K562 (cell line): ENCODE data around the gene UTP11. TPM values are rescaled to one million over a fixed set of nuclear protein-coding genes. Genes with fewer than 3 reads are reported as not detected.

Source experiments
- ATAC-seq: fragments of 200-7000 bp; cut with Tn5 transposase; 3 replicates; pipeline ENCODE4 v1.9.1; 2020; ENCODE audit warnings: moderate library complexity
- BruUV-seq: library from RNA; stranded (reverse); fragments of 400-500 nt; replicated peaks from 2 replicates; lab custom pipeline; 2021; lab: Mats Ljungman, UMichigan
- CTCF ChIA-PET: fragments of 300-600 bp; formaldehyde crosslinking; extraction: SDS; loops from one replicate; lab custom pipeline; 2021; ENCODE audit warnings: low intra/inter-chr PET ratio; lab: Yijun Ruan, JAX
- POLR2A ChIA-PET: fragments of 300-600, 350-650 bp; sonication (Branson Sonifier 250); formaldehyde crosslinking; extraction: SDS; loops from one replicate; lab custom pipeline; 2021; ENCODE audit warnings: antibody characterized with exemption, inconsistent platforms; lab: Yijun Ruan, JAX
- DNase-seq, 4 experiments: peaks; one replicate each; pipeline versions ENCODE4 v3.0.0 to v3.0.0-alpha.2; 2011 to 2018; ENCODE audit warnings: low spot score in 3 of 4, mixed read lengths in 3 of 4; ENCODE audit errors: extremely low read depth in 1 of 4
- FAIRE-seq: peaks from 2 replicates; lab custom pipeline; 2011; peaks lifted over from hg19 to GRCh38; lab: Jason Lieb, UNC
- H2AFZ ChIP-seq: 2 replicates; pipeline ENCODE4 v1.6.0; 2011; ENCODE audit warnings: low read depth, low read length, control low read depth, inconsistent platforms
- H3K27ac ChIP-seq: fragments of 200-600 bp; 3 replicates; pipeline ENCODE4 v1.8.0; 2011; ENCODE audit warnings: low read depth, mild to moderate bottlenecking, control low read depth, inconsistent platforms, low read length, moderate library complexity, mixed read lengths; ENCODE audit errors: extremely low read depth
- H3K27me3 ChIP-seq, 2 experiments: fragments of 300-600 bp in 1 of 2; 2 replicates in 1 of 2; 3 replicates in 1 of 2; pipeline versions ENCODE4 v1.6.0 to v1.8.0; 2011; ENCODE audit warnings: inconsistent platforms in 2 of 2, low read length in 2 of 2, mild to moderate bottlenecking in 1 of 2, mixed read lengths in 1 of 2, moderate library complexity in 1 of 2; ENCODE audit not compliant: control insufficient read depth in 2 of 2, insufficient read depth in 2 of 2
- H3K36me3 ChIP-seq: fragments of 300-600 bp; 3 replicates; pipeline ENCODE4 v1.8.0; 2011; ENCODE audit warnings: mild to moderate bottlenecking, low read length, inconsistent platforms; ENCODE audit not compliant: control insufficient read depth, insufficient read depth
- H3K4me1 ChIP-seq, 2 experiments: fragments of 200-600 bp in 1 of 2; replicated peaks in 1 of 2; 2 replicates in 1 of 2; 3 replicates in 1 of 2; pipeline versions ENCODE4 v1.5.1 to v1.8.0; 2011; ENCODE audit warnings: inconsistent platforms in 2 of 2, low read length in 2 of 2, mild to moderate bottlenecking in 1 of 2, mixed read lengths in 1 of 2, moderate library complexity in 1 of 2; ENCODE audit not compliant: control insufficient read depth in 2 of 2, insufficient read depth in 2 of 2
- H3K4me2 ChIP-seq: 2 replicates; pipeline ENCODE4 v1.6.1; 2011; ENCODE audit warnings: low read length, control low read depth, inconsistent platforms, mixed read lengths; ENCODE audit not compliant: insufficient read depth
- H3K4me3 ChIP-seq: fragments of 200-600 bp; sonication (generic), shearing (Covaris generic); 2 replicates; pipeline ENCODE4 v1.5.1; 2016; ENCODE audit warnings: control low read depth, inconsistent platforms
- H3K79me2 ChIP-seq: fragments of 200-600 bp; 3 replicates; pipeline ENCODE4 v1.8.0; 2011; ENCODE audit warnings: low read length, inconsistent platforms; ENCODE audit not compliant: control insufficient read depth, insufficient read depth
- H3K9ac ChIP-seq, 2 experiments: 2 replicates each; pipeline versions ENCODE4 v1.6.0 to v1.6.1; 2011; ENCODE audit warnings: low read depth in 2 of 2, low read length in 2 of 2, control low read depth in 1 of 2, inconsistent platforms in 1 of 2, mild to moderate bottlenecking in 1 of 2, mixed read lengths in 1 of 2; ENCODE audit not compliant: insufficient read depth in 1 of 2
- H3K9me1 ChIP-seq: one replicate; pipeline ENCODE4 v1.6.0; 2011; ENCODE audit warnings: inconsistent platforms, mild to moderate bottlenecking, low read length, moderate library complexity; ENCODE audit not compliant: control insufficient read depth, insufficient read depth
- H3K9me3 ChIP-seq: replicated peaks from 2 replicates; pipeline ENCODE4 v1.5.1; 2011; ENCODE audit warnings: low read depth, low read length, inconsistent platforms; ENCODE audit not compliant: control insufficient read depth, insufficient read depth
- H4K20me1 ChIP-seq: replicated peaks from 2 replicates; pipeline ENCODE4 v1.6.1; 2011; ENCODE audit warnings: low read length, inconsistent platforms, mixed read lengths; ENCODE audit not compliant: control insufficient read depth, insufficient read depth
- ARID1B ChIP-seq: fragments of 450-650 bp; IDR thresholded peaks from 2 replicates; pipeline ENCODE4 v1.6.1; 2016; ENCODE audit warnings: antibody characterized with exemption, mild to moderate bottlenecking, inconsistent platforms
- DIDO1 ChIP-seq: fragments of 450-650 bp; IDR thresholded peaks from 2 replicates; pipeline ENCODE4 v1.6.1; 2016; ENCODE audit warnings: low read depth, missing biosample characterization, missing genetic modification characterization
- HBP1 ChIP-seq: fragments of 450-650 bp; formaldehyde crosslinking; IDR thresholded peaks from 2 replicates; pipeline ENCODE4 v1.4.0; 2022; ENCODE audit warnings: missing genetic modification characterization
- HINFP ChIP-seq: fragments of 450-650 bp; conservative IDR thresholded peaks from 2 replicates; pipeline ENCODE4 v1.6.1; 2016; ENCODE audit warnings: missing genetic modification characterization, low read depth, mild to moderate bottlenecking, control low read depth, missing compliant biosample characterization
- MTA2 ChIP-seq: fragments of 450-650 bp; IDR thresholded peaks from 2 replicates; pipeline ENCODE4 v1.6.1; 2016; ENCODE audit warnings: low read depth
- NR1H2 ChIP-seq: sonication (generic); formaldehyde crosslinking; IDR thresholded peaks from 2 replicates; pipeline ENCODE4 v1.4.0; 2020; ENCODE audit warnings: mild to moderate bottlenecking, missing genetic modification reagents
- NRF1 ChIP-seq, 2 experiments: fragments of 450-650 bp; IDR thresholded peaks in 1 of 2; conservative IDR thresholded peaks in 1 of 2; 2 replicates each; pipeline ENCODE4 v1.6.1; 2014; ENCODE audit warnings: mild to moderate bottlenecking in 2 of 2
- OTX1 ChIP-seq: fragments of 450-650 bp; formaldehyde crosslinking; IDR thresholded peaks from 2 replicates; pipeline ENCODE4 v1.4.0; 2022; ENCODE audit warnings: mild to moderate bottlenecking
- ZNF165 ChIP-seq: fragments of 250-450 bp; sonication (Bioruptor Pico); IDR thresholded peaks from 2 replicates; pipeline ENCODE4 v1.4.0; 2020; ENCODE audit warnings: borderline replicate concordance
- WGBS: fragments of 100-300 bp; shearing (Covaris generic); methylation state at CpG from one replicate; pipeline ENCODE4 v1.1.6; 2016; ENCODE audit warnings: low coverage, mixed read lengths; ENCODE audit not compliant: insufficient coverage; ENCODE audit errors: missing lambda C conversion rate; 5-methylcytosine and 5-hydroxymethylcytosine counted together
- in situ Hi-C: fragments of 300-500 bp; cut with MboI; formaldehyde crosslinking; loops from 4 replicates; pipeline ENCODE4 v1.15.0; 2018; ENCODE audit warnings: inconsistent platforms, mixed read lengths
- intact Hi-C: fragments of 100-400 bp; cut with micrococcal nuclease; formaldehyde crosslinking; loops from 2 replicates; pipeline ENCODE4 v1.14.2; 2022
- polyA plus RNA-seq, 8 experiments: library from polyadenylated mRNA; depleted of rRNA in 4 of 8; stranded (reverse) in 5 of 8; unstranded in 3 of 8; fragments of >200 nt; fragmentation: Nextera tagmentation in 2 of 8; fragmentation: Illumina TruSeq in 1 of 8; extraction: Ambion mirVana in 2 of 8; extraction: Trizol in 1 of 8; gene quantifications; 2 replicates each; pipeline versions ENCODE4 v1.2.1 to v1.2.3, GENCODE V29; 2011 to 2014; ENCODE audit warnings: inconsistent platforms in 1 of 8, missing spikeins in 1 of 8
- total RNA-seq, 7 experiments: library from RNA; depleted of rRNA in 6 of 7; stranded (reverse); fragments of >200 nt in 6 of 7; fragmentation: Illumina TruSeq in 2 of 7; extraction: Trizol in 2 of 7; gene quantifications; 2 replicates each; pipeline versions ENCODE4 v1.2.1 to v1.2.3, GENCODE V29; 2011 to 2021; ENCODE audit warnings: low replicate concordance in 1 of 7
- TF ChIP-seq, protein P1 (sequence below): fragments of 450-650 bp; formaldehyde crosslinking; IDR thresholded peaks from 2 replicates; pipeline ENCODE4 v1.4.0; 2022; ENCODE audit warnings: missing genetic modification characterization
- TF ChIP-seq, protein P2 (sequence below): fragments of 450-650 bp; formaldehyde crosslinking; conservative IDR thresholded peaks from 2 replicates; pipeline ENCODE4 v1.4.0; 2022; ENCODE audit warnings: mild to moderate bottlenecking, missing genetic modification characterization

The UTP11 gene
- total and polyA plus RNA-seq, 9 of the 15 experiments (the other 6 are each of a cell fraction or from before 2014, with no cell fraction given): 91.1 to 378 (median 221) TPM

GRCh38 chr1:38064197-38064903 lies 51.8 kb downstream of the UTP11 start (continued):
- peak; percentile 56 to 66 for TF ChIP-seq NRF1 (conservative IDR thresholded peaks at IDR 0.05 in 1 of 2, IDR thresholded peaks at IDR 0.05 in 1 of 2)

- Histone ChIP-seq H3K4me1 (peaks cover 4 to 17% of the 10 kb centered on the region in 2 experiments; a peak in 3 of 5 replicates), H3K9me1 (no peaks in the 10 kb centered on the region), H3K4me3 (no peak overlapping the region), H3K36me3 (no peaks in the 10 kb centered on the region), H3K79me2 (no peaks in the 10 kb centered on the region), H4K20me1 (peaks cover 3% of the 10 kb centered on the region; the same call in 1 of the 2 replicates), H3K27me3 (peaks cover 14 to 59% of the 10 kb centered on the region in 2 experiments; a peak in 4 of 5 replicates), H3K9ac (peak overlapping the region in 1 of 2 experiments; percentile 15; a peak in 1 of 4 replicates), H3K9me3 (no peaks in the 10 kb centered on the region), H3K27ac (no peak overlapping the region), H2AFZ (no peak overlapping the region), H3K4me2 (no peak overlapping the region)
- CTCF ChIA-PET: interaction anchor here (0.7 kb wide), 1 partner anchor 864 kb away, joined by 3 read pairs; no protein-coding TSS in a partner anchor
- ATAC-seq (no peak), DNase-seq (no peak), FAIRE-seq (no peak)
- POLR2A ChIA-PET: interaction anchor here (0.6 to 2.1 kb wide), 5 partner anchors 10 to 508 kb away, joined by 3 to 10 read pairs (median 3); no protein-coding TSS in a partner anchor
- intact Hi-C loops: no loop called here
- no TSS peak for BruUV-seq
- in situ Hi-C loops: no loop called here
- 4% methylated on average over 12 of the region's 14 CpGs for WGBS
- TF ChIP-seq NR1H2 (CRISPR knock-in tag) (no peak), HINFP (tag) (peak; percentile 53; the same call in 1 of the 2 replicates), DIDO1 (tag) (peak; percentile 45; the same call in 1 of the 2 replicates), ARID1B (0 out of 2 replicates have a peak, but pooled peaks have one; percentile 23), ZNF165 (CRISPR knock-in tag) (no peak), HBP1 (0 out of 2 replicates have a peak, but pooled peaks have one; percentile 34), OTX1 (CRISPR knock-in tag) (peak; percentile 92), MTA2 (no peak)
- TF ChIP-seq, protein P1, sequence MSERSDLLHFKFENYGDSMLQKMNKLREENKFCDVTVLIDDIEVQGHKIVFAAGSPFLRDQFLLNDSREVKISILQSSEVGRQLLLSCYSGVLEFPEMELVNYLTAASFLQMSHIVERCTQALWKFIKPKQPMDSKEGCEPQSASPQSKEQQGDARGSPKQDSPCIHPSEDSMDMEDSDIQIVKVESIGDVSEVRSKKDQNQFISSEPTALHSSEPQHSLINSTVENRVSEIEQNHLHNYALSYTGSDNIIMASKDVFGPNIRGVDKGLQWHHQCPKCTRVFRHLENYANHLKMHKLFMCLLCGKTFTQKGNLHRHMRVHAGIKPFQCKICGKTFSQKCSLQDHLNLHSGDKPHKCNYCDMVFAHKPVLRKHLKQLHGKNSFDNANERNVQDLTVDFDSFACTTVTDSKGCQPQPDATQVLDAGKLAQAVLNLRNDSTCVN (CRISPR knock-in tag): 0 out of 2 replicates have a peak, but pooled peaks have one; percentile 46
- TF ChIP-seq, protein P2, sequence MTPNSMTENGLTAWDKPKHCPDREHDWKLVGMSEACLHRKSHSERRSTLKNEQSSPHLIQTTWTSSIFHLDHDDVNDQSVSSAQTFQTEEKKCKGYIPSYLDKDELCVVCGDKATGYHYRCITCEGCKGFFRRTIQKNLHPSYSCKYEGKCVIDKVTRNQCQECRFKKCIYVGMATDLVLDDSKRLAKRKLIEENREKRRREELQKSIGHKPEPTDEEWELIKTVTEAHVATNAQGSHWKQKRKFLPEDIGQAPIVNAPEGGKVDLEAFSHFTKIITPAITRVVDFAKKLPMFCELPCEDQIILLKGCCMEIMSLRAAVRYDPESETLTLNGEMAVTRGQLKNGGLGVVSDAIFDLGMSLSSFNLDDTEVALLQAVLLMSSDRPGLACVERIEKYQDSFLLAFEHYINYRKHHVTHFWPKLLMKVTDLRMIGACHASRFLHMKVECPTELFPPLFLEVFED (CRISPR knock-in tag): peak; percentile 58; the same call in 1 of the 2 replicates
These were observed 55.9 kb downstream of the UTP11 start for GRCh38 chr1:38068220-38068979.
